Measurements from ENCODE around the gene TRAPPC5. TPM values are rescaled to one million over a fixed set of nuclear protein-coding genes. Genes with fewer than 3 reads are reported as not detected.
A peak's percentile ranks its signal among the peaks of the same experiment; 100 is the strongest.

Gene TRAPPC5
- total RNA-seq, 2 experiments from 2014 or later = 90.2 to 95.2 TPM

- H3K4me1 Mint-ChIP-seq = peaks cover 45% of the 10 kb centered on the region
- H3K36me3 Mint-ChIP-seq (ENCODE audit: low read depth) = no peaks in the 10 kb centered on the region
- ATAC-seq (no peak), DNase-seq (no peak)
- ChIA-PET POLR2A (interaction anchor here (0.7 kb wide), 2 partner anchors 18 to 136 kb away, joined by 3 read pairs; no protein-coding TSS in a partner anchor), CTCF (interaction anchor here (2.2 kb wide), 1 partner anchor 137 kb away, joined by 8 read pairs; no protein-coding TSS in a partner anchor)
- no peaks in the 10 kb centered on the region for H3K9me3 Mint-ChIP-seq (ENCODE audit: low read depth)
- no peak overlapping the region for H3K4me3 Mint-ChIP-seq
- H3K27me3 Mint-ChIP-seq = no peaks in the 10 kb centered on the region
- H3K27ac Mint-ChIP-seq = no peak overlapping the region
- intact Hi-C loops (cut with DNase I, micrococcal nuclease) = loop anchor here (1.0 to 5.0 kb wide), 3 partner anchors 33 to 103 kb away; no protein-coding TSS in a partner anchor
Measured at GRCh38 chr19:7704280-7705060, 23.8 kb downstream of the TRAPPC5 start.

- Mint-ChIP-seq H3K36me3 (ENCODE audit: low read depth) (no peaks in the 10 kb centered on the region), H3K27ac (peak overlapping the region; percentile 80), H3K27me3 (no peaks in the 10 kb centered on the region), H3K9me3 (ENCODE audit: low read depth) (no peaks in the 10 kb centered on the region), H3K4me1 (peaks cover 40% of the 10 kb centered on the region), H3K4me3 (no peak overlapping the region)
- ChIA-PET POLR2A (interaction anchor here (0.7 kb wide), 1 partner anchor 27 kb away, joined by 4 read pairs; no protein-coding TSS in a partner anchor), CTCF (interaction anchor here (1.0 to 2.2 kb wide), 2 partner anchors 94 to 138 kb away, joined by 4 to 8 read pairs; no protein-coding TSS in a partner anchor)
- intact Hi-C loops (cut with DNase I, micrococcal nuclease) = loop anchor here (1.0 to 5.0 kb wide), 2 partner anchors 47 to 102 kb away; no protein-coding TSS in a partner anchor
- DNase-seq (peak; percentile 88), ATAC-seq (peak; percentile 94)
Measured at GRCh38 chr19:7705387-7706187, 25.0 kb downstream of the TRAPPC5 start.

- no peak for DNase-seq
- peaks cover 42% of the 10 kb centered on the region for H3K4me1 Mint-ChIP-seq
- no peaks in the 10 kb centered on the region for H3K27me3 Mint-ChIP-seq
- no peak overlapping the region for H3K4me3 Mint-ChIP-seq
- H3K27ac Mint-ChIP-seq = peak overlapping the region; percentile 80
- no peaks in the 10 kb centered on the region for H3K9me3 Mint-ChIP-seq (ENCODE audit: low read depth)
- CTCF ChIA-PET = interaction anchor here (1.0 to 2.2 kb wide), 2 partner anchors 93 to 138 kb away, joined by 4 to 8 read pairs; no protein-coding TSS in a partner anchor
- intact Hi-C loops (cut with DNase I, micrococcal nuclease) = loop anchor here in 1 of 2 experiments (5.0 kb wide), 1 partner anchor 46 kb away; no protein-coding TSS in a partner anchor
- no peak for ATAC-seq
- POLR2A ChIA-PET = no interaction called here
- no peaks in the 10 kb centered on the region for H3K36me3 Mint-ChIP-seq (ENCODE audit: low read depth)
Measured at GRCh38 chr19:7706188-7706954, 25.7 kb downstream of the TRAPPC5 start.

GRCh38 chr19:7706955-7707456 is 26.4 kb downstream of the TRAPPC5 start:
- H3K27me3 Mint-ChIP-seq = no peaks in the 10 kb centered on the region
- H3K4me1 Mint-ChIP-seq = peaks cover 42% of the 10 kb centered on the region
- H3K9me3 Mint-ChIP-seq (ENCODE audit: low read depth) = no peaks in the 10 kb centered on the region
- DNase-seq = no peak
- ChIA-PET CTCF (interaction anchor here (2.2 kb wide), 1 partner anchor 139 kb away, joined by 8 read pairs; no protein-coding TSS in a partner anchor), POLR2A (no interaction called here)
- ATAC-seq = no peak
- intact Hi-C loops (cut with DNase I, micrococcal nuclease) = loop anchor here in 1 of 2 experiments (5.0 kb wide), 1 partner anchor 45 kb away; no protein-coding TSS in a partner anchor
- no peak overlapping the region for H3K4me3 Mint-ChIP-seq
- no peaks in the 10 kb centered on the region for H3K36me3 Mint-ChIP-seq (ENCODE audit: low read depth)
- H3K27ac Mint-ChIP-seq = peak overlapping the region; percentile 76

GRCh38 chr19:7709932-7710460 is 29.4 kb downstream of the TRAPPC5 start:
- ATAC-seq (no peak), DNase-seq (no peak)
- intact Hi-C loops (cut with DNase I, micrococcal nuclease) = loop anchor here in 1 of 2 experiments (5.0 kb wide), 1 partner anchor 42 kb away; no protein-coding TSS in a partner anchor
- CTCF ChIA-PET = no interaction called here
- Mint-ChIP-seq H3K4me1 (peaks cover 38% of the 10 kb centered on the region), H3K4me3 (no peak overlapping the region), H3K9me3 (ENCODE audit: low read depth) (no peaks in the 10 kb centered on the region), H3K27me3 (no peaks in the 10 kb centered on the region), H3K27ac (no peak overlapping the region), H3K36me3 (ENCODE audit: low read depth) (no peaks in the 10 kb centered on the region)
- POLR2A ChIA-PET = no interaction called here

GRCh38 chr19:7710616-7711015 is 30.0 kb downstream of the TRAPPC5 start:
- H3K27me3 Mint-ChIP-seq = no peaks in the 10 kb centered on the region
- no peak for DNase-seq
- intact Hi-C loops (cut with DNase I, micrococcal nuclease) = no loop called here
- CTCF ChIA-PET = no interaction called here
- no peak overlapping the region for H3K27ac Mint-ChIP-seq
- no peak overlapping the region for H3K4me3 Mint-ChIP-seq
- POLR2A ChIA-PET = no interaction called here
- no peak for ATAC-seq
- no peaks in the 10 kb centered on the region for H3K36me3 Mint-ChIP-seq (ENCODE audit: low read depth)
- H3K9me3 Mint-ChIP-seq (ENCODE audit: low read depth) = no peaks in the 10 kb centered on the region
- peaks cover 32% of the 10 kb centered on the region for H3K4me1 Mint-ChIP-seq

GRCh38 chr19:7715671-7716070 is 35.0 kb downstream of the TRAPPC5 start:
- ChIA-PET CTCF (interaction anchor here (0.6 to 1.0 kb wide), 2 partner anchors 57 to 147 kb away, joined by 3 read pairs; no protein-coding TSS in a partner anchor), POLR2A (interaction anchor here (0.6 kb wide), 1 partner anchor 172 kb away, joined by 3 read pairs; no protein-coding TSS in a partner anchor)
- no peak for DNase-seq
- Mint-ChIP-seq H3K4me1 (peaks cover 8% of the 10 kb centered on the region), H3K9me3 (ENCODE audit: low read depth) (no peaks in the 10 kb centered on the region), H3K4me3 (no peak overlapping the region), H3K27ac (no peak overlapping the region), H3K36me3 (ENCODE audit: low read depth) (peaks cover 5% of the 10 kb centered on the region), H3K27me3 (no peaks in the 10 kb centered on the region)
- ATAC-seq = no peak
- intact Hi-C loops (cut with DNase I, micrococcal nuclease) = no loop called here

GRCh38 chr19:7716762-7717161 is 36.1 kb downstream of the TRAPPC5 start:
- POLR2A ChIA-PET = no interaction called here
- Mint-ChIP-seq H3K27ac (no peak overlapping the region), H3K27me3 (no peaks in the 10 kb centered on the region), H3K36me3 (ENCODE audit: low read depth) (peaks cover 5% of the 10 kb centered on the region), H3K4me3 (no peak overlapping the region), H3K9me3 (ENCODE audit: low read depth) (no peaks in the 10 kb centered on the region), H3K4me1 (peaks cover 7% of the 10 kb centered on the region)
- intact Hi-C loops (cut with DNase I, micrococcal nuclease) = no loop called here
- no peak for DNase-seq
- ATAC-seq = no peak
- CTCF ChIA-PET = interaction anchor here (1.0 kb wide), 1 partner anchor 34 kb away, joined by 3 read pairs; no protein-coding TSS in a partner anchor

- no peaks in the 10 kb centered on the region for H3K9me3 Mint-ChIP-seq (ENCODE audit: low read depth)
- intact Hi-C loops (cut with DNase I, micrococcal nuclease) = no loop called here
- POLR2A ChIA-PET = no interaction called here
- CTCF ChIA-PET = no interaction called here
- H3K27me3 Mint-ChIP-seq = peaks cover 3% of the 10 kb centered on the region
- ATAC-seq (no peak), DNase-seq (no peak)
- peaks cover 5% of the 10 kb centered on the region for H3K36me3 Mint-ChIP-seq (ENCODE audit: low read depth)
- H3K27ac Mint-ChIP-seq = no peak overlapping the region
- H3K4me3 Mint-ChIP-seq = no peak overlapping the region
- peaks cover 7% of the 10 kb centered on the region for H3K4me1 Mint-ChIP-seq
Measured at GRCh38 chr19:7718668-7719067, 38.0 kb downstream of the TRAPPC5 start.

GRCh38 chr19:7720351-7720750 is 39.7 kb downstream of the TRAPPC5 start:
- H3K4me1 Mint-ChIP-seq = no peaks in the 10 kb centered on the region
- ChIA-PET POLR2A (no interaction called here), CTCF (no interaction called here)
- H3K9me3 Mint-ChIP-seq (ENCODE audit: low read depth) = no peaks in the 10 kb centered on the region
- no peak overlapping the region for H3K4me3 Mint-ChIP-seq
- no peak overlapping the region for H3K27ac Mint-ChIP-seq
- intact Hi-C loops (cut with DNase I, micrococcal nuclease) = no loop called here
- H3K27me3 Mint-ChIP-seq = peaks cover 3% of the 10 kb centered on the region
- ATAC-seq (no peak), DNase-seq (no peak)
- peaks cover 5% of the 10 kb centered on the region for H3K36me3 Mint-ChIP-seq (ENCODE audit: low read depth)

Data from activated CD4-positive, alpha-beta T cell treated with anti-CD3 and anti-CD28 coated beads for 36 hours (primary cell).